ENCODE results near the gene HIVEP1.

HIVEP1 gene

DNA sequence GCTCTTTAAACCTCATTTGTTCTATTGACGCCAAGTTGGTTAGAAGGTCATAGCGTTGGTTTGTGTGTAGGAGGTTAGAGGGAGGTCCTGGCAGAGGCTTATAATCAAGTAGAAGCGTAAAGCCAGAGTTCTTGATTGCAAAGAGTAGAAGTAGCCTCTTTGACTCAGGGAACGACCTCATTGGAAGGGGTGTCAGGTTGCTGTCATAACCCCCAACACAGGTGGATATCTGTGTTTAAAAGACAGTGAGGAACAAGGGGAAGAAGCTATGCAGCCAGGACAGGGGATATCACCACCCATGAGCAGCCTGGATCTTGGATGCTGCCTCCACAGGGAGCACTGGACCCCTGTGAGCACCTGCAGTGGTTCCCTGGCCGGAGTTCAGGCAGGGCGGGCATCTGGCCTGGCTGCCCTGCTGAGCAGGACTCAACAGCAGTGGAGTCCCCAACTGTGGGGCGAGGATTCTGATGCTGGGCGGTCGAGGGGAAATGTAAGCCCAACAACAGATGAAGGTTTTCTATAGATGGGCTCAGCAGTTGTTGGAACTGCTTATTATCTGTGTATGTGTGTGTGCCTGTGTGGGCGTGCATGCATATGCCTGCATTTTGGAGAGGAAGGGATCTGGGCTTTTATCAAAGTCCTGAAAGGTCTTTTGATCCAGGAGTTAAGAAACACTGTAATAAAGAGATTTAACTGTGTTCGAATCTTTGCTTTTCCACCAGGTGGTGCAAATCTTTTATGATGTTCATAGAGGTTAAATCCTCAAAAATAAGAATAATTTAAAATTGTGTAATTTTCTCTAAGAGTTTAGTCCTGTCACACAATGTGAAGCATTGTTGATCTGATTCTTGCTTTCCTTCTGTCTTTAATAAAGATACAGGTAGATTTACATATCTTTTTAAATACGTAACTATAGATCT lies 27.7 kb downstream of the HIVEP1 start:
- CTCF ChIA-PET = interaction anchor here (1.0 to 1.6 kb wide), 4 partner anchors 194 to 455 kb away, joined by 3 to 4 read pairs (median 4); partner anchors contain the start of gene EDN1

DNA sequence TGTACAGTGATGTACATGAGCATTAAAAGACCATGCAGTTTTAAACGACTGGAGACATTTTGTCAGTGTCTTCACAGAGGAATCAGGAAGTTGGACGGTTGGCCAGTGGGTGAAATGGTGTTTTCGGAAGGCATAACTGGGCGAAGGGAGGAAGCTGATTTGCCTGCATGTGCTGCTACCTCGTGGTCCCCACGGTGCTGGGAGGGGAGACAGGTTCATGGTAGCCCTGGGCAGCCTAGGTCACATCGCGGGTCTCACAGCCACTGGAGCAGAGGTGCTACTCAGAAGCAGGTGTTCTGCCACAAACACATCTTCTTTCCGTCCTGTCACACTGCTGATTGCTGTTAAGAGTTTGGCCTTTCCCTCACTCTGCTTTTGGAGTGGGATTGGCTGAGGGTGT lies 35.2 kb downstream of the HIVEP1 start:
- Histone ChIP-seq H3K9me3 (ENCODE audit: control insufficient read depth, insufficient read depth, low read depth, low read length) (no peaks in the 10 kb centered on the region), H3K27ac (ENCODE audit: extremely low read depth, low read depth, low read length) (no peak overlapping the region), H3K4me1 (ENCODE audit: control insufficient read depth, insufficient read depth, low read length) (no peaks in the 10 kb centered on the region), H3K36me3 (ENCODE audit: control insufficient read depth in 2 of 2, insufficient read depth in 1 of 2, low read length in 2 of 2) (no peaks in the 10 kb centered on the region), H3K4me3 (ENCODE audit: low read depth, low read length) (no peak overlapping the region)
- ChIA-PET POLR2A (no interaction called here), CTCF (interaction anchor here (0.5 to 1.1 kb wide), 2 partner anchors 33 to 405 kb away, joined by 4 read pairs; no protein-coding TSS in a partner anchor)
- TF ChIP-seq ZNF132 (tag by site-specific recombination; IDR thresholded peaks at IDR 0.05; ENCODE audit: borderline replicate concordance) (no peak), ZNF266 (tag by site-specific recombination; IDR thresholded peaks at IDR 0.05; ENCODE audit: low read depth) (no peak), ZSCAN18 (tag by site-specific recombination; IDR thresholded peaks at IDR 0.05) (no peak), BCL6B (tag by site-specific recombination; IDR thresholded peaks at IDR 0.05) (no peak), PRDM10 (tag by site-specific recombination; IDR thresholded peaks at IDR 0.05) (no peak), ZFP41 (tag by site-specific recombination; IDR thresholded peaks at IDR 0.05; ENCODE audit: borderline replicate concordance) (no peak), ZNF501 (tag by site-specific recombination; IDR thresholded peaks at IDR 0.05) (no peak), ZSCAN5A (tag by site-specific recombination; IDR thresholded peaks at IDR 0.05) (no peak), ZNF571 (tag by site-specific recombination; IDR thresholded peaks at IDR 0.05) (no peak), ZNF214 (tag by site-specific recombination; IDR thresholded peaks at IDR 0.05; ENCODE audit: borderline replicate concordance) (no peak), GLI2 (tag by site-specific recombination; IDR thresholded peaks at IDR 0.05; ENCODE audit: borderline replicate concordance, low read depth) (no peak), RBAK (tag by site-specific recombination; IDR thresholded peaks at IDR 0.05) (no peak), ZSCAN23 (tag by site-specific recombination; IDR thresholded peaks at IDR 0.05) (no peak), ZNF555 (tag by site-specific recombination; conservative IDR thresholded peaks at IDR 0.05) (no peak), ZNF548 (tag by site-specific recombination; IDR thresholded peaks at IDR 0.05) (no peak), OVOL3 (tag by site-specific recombination; IDR thresholded peaks at IDR 0.05) (no peak), ZNF561 (tag by site-specific recombination; IDR thresholded peaks at IDR 0.05; ENCODE audit: borderline replicate concordance) (no peak)

More for the DNA sequence above, 27.7 kb downstream of the HIVEP1 start:
- Histone ChIP-seq H3K4me1 (ENCODE audit: control insufficient read depth, insufficient read depth, low read length) (no peaks in the 10 kb centered on the region), H3K27ac (ENCODE audit: extremely low read depth, low read depth, low read length) (no peak overlapping the region), H3K36me3 (ENCODE audit: control insufficient read depth in 2 of 2, insufficient read depth in 1 of 2, low read length in 2 of 2) (no peaks in the 10 kb centered on the region), H3K9me3 (ENCODE audit: control insufficient read depth, insufficient read depth, low read depth, low read length) (no peaks in the 10 kb centered on the region), H3K4me3 (ENCODE audit: low read depth, low read length) (no peak overlapping the region)
- TF ChIP-seq ZNF266 (tag by site-specific recombination; IDR thresholded peaks at IDR 0.05; ENCODE audit: low read depth) (no peak), ZNF596 (tag by site-specific recombination; IDR thresholded peaks at IDR 0.05) (no peak), SP7 (tag by site-specific recombination; IDR thresholded peaks at IDR 0.05) (peak; percentile 41; the same call in 1 of the 2 replicates), ZNF548 (tag by site-specific recombination; IDR thresholded peaks at IDR 0.05) (no peak), ZFHX2 (tag by site-specific recombination; conservative IDR thresholded peaks at IDR 0.05) (peak; percentile 9), ZIC2 (tag by site-specific recombination; IDR thresholded peaks at IDR 0.05) (peak; percentile 93), ZFP3 (tag by site-specific recombination; IDR thresholded peaks at IDR 0.05; ENCODE audit: low read depth) (no peak)
- TF ChIP-seq, protein P1, sequence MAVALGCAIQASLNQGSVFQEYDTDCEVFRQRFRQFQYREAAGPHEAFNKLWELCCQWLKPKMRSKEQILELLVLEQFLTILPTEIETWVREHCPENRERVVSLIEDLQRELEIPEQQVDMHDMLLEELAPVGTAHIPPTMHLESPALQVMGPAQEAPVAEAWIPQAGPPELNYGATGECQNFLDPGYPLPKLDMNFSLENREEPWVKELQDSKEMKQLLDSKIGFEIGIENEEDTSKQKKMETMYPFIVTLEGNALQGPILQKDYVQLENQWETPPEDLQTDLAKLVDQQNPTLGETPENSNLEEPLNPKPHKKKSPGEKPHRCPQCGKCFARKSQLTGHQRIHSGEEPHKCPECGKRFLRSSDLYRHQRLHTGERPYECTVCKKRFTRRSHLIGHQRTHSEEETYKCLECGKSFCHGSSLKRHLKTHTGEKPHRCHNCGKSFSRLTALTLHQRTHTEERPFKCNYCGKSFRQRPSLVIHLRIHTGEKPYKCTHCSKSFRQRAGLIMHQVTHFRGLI (tag by site-specific recombination; IDR thresholded peaks at IDR 0.05) = peak; percentile 93
- TF ChIP-seq, protein P2, sequence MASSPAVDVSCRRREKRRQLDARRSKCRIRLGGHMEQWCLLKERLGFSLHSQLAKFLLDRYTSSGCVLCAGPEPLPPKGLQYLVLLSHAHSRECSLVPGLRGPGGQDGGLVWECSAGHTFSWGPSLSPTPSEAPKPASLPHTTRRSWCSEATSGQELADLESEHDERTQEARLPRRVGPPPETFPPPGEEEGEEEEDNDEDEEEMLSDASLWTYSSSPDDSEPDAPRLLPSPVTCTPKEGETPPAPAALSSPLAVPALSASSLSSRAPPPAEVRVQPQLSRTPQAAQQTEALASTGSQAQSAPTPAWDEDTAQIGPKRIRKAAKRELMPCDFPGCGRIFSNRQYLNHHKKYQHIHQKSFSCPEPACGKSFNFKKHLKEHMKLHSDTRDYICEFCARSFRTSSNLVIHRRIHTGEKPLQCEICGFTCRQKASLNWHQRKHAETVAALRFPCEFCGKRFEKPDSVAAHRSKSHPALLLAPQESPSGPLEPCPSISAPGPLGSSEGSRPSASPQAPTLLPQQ (tag by site-specific recombination; IDR thresholded peaks at IDR 0.05) = no peak
- POLR2A ChIA-PET = no interaction called here

Measured in HEK293 (cell line).